ENCODE measurements around the gene NHEJ1.
A peak's percentile ranks its signal among the peaks of the same experiment; 100 is the strongest.

NHEJ1 gene

GRCh38 chr2:219104107-219105035 is 56.2 kb downstream of the NHEJ1 start:
- peak; percentile 45 for TF ChIP-seq CTCF (IDR thresholded peaks at IDR 0.05; ENCODE audit: control insufficient read depth, extremely low read depth, insufficient read depth)
- DNase-seq (ENCODE audit: low read depth), result no peak
- no peak overlapping the region for H3K4me3 ChIP-seq (ENCODE audit: low read depth, low read length)

- TF ChIP-seq CTCF (IDR thresholded peaks at IDR 0.05; ENCODE audit: control insufficient read depth, extremely low read depth, insufficient read depth), result no peak
- no peak for DNase-seq (ENCODE audit: low read depth)
- no peak overlapping the region for H3K4me3 ChIP-seq (ENCODE audit: low read depth, low read length)
Measured at GRCh38 chr2:219099329-219099728, 61.3 kb downstream of the NHEJ1 start.

- TF ChIP-seq CTCF (IDR thresholded peaks at IDR 0.05; ENCODE audit: control insufficient read depth, extremely low read depth, insufficient read depth), result no peak
- no peak for DNase-seq (ENCODE audit: low read depth)
- no peak overlapping the region for H3K4me3 ChIP-seq (ENCODE audit: low read depth, low read length)
Measured at GRCh38 chr2:219095406-219095935, 65.1 kb downstream of the NHEJ1 start.

- TF ChIP-seq CTCF (IDR thresholded peaks at IDR 0.05; ENCODE audit: control insufficient read depth, extremely low read depth, insufficient read depth), result no peak
- no peak overlapping the region for H3K4me3 ChIP-seq (ENCODE audit: low read depth, low read length)
- DNase-seq (ENCODE audit: low read depth), result no peak
Measured at GRCh38 chr2:219094171-219094570, 66.4 kb downstream of the NHEJ1 start.

GRCh38 chr2:219090436-219091299 is 69.9 kb downstream of the NHEJ1 start:
- no peak for DNase-seq (ENCODE audit: low read depth)
- no peak for TF ChIP-seq CTCF (IDR thresholded peaks at IDR 0.05; ENCODE audit: control insufficient read depth, extremely low read depth, insufficient read depth)
- no peak overlapping the region for H3K4me3 ChIP-seq (ENCODE audit: low read depth, low read length)

GRCh38 chr2:219089330-219089729 is 71.3 kb downstream of the NHEJ1 start:
- DNase-seq (ENCODE audit: low read depth), result no peak
- no peak for TF ChIP-seq CTCF (IDR thresholded peaks at IDR 0.05; ENCODE audit: control insufficient read depth, extremely low read depth, insufficient read depth)
- H3K4me3 ChIP-seq (ENCODE audit: low read depth, low read length), result no peak overlapping the region

Measured in LNCaP clone FGC (cell line).